Adipose tissue (tissue), 3 donors: ENCODE data around the gene TMED4. TPM values are rescaled to one million over a fixed set of nuclear protein-coding genes. Genes with fewer than 3 reads are reported as not detected.
"Not testable (repeated sequence)": the region's sequence is repeated elsewhere in the genome, so short reads cannot be mapped to it uniquely, and the experiment has no call there.

Experiments
- H3K27ac ChIP-seq: one replicate; pipeline ENCODE4 v1.5.1; 2013; ENCODE audit warnings: low read depth, low read length
- WGBS, 3 donors: extraction: QIAGEN DNeasy Blood & Tissue Kit; methylation state at CpG; one replicate each; pipeline ENCODE4 v1.1.7; 2013; 5-methylcytosine and 5-hydroxymethylcytosine counted together
- polyA plus RNA-seq, 3 donors: library from polyadenylated mRNA; stranded (reverse); fragments of 200-250 nt; gene quantifications; one replicate each; pipeline ENCODE4 v1.2.3, GENCODE V29; 2013
- donor health status: healthy with polysubstance abuse.
- donor health status: Bipolar disorder and iron deficiency.
- donor health status: healthy.

Gene TMED4
- polyA plus RNA-seq, 3 donors = 21.6 to 43.0 (median 41.1) TPM

DNA sequence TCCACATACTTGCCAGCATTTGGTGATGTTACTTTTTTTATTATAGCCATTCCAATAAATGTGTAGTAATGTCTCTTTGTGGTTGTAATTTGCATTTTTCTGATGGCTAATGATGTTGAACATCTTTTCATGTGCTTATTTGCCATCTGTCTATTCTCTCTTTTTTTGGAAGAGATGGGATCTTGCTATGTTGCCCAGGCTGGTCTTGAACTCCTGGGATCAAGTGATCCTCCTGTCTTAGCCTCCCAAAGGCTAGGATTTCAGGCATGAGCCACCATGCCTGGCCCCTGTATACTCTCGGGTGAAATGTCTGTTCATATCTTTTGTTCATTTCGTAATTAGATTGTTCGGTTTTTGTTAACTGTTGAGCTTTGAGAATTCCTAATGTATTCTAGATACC is 27.8 kb upstream of the TMED4 start:
- WGBS, 3 donors = 82 to 85% (median 84%) methylated on average over 3 of the region's 3 CpGs

DNA sequence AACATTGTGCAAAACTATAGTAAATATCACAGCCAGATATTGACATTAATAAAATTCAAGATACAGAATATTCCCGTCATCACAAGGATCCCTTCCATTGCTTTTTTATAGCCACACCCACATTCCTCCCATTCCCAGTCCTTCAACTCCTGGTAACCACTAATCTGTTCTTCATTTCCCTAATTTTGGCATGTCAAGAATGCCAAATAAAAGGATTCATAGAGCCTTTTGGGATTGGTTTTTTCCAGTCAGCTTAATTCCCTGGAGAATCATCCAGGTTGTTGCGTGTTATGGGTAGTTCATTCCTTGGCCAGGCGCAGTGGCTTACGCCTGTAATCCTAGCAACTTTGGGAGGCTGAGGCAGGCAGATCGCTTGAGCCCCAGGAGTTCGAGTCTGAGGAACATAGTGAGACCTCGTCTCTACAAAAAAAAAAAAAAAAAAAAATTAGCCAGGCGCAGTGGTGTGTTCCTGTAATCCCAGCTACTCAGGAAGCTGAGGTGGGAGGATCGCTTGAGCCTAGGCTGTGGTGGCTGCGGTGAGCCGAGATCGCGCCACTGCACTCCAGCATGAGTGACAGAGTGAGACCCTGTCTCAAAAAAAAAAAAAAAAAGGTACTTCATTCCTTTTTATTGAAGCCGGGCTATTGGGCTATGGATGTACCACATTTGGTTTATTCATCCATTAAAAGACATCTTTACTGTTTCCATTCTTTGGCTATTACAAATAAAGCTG is 27.1 kb upstream of the TMED4 start:
- H3K27ac ChIP-seq = no peak overlapping the region
- 68 to 84% (median 77%) methylated on average over 13 to 14 of the region's 14 CpGs for WGBS, 3 donors

More for the DNA sequence above, 27.8 kb upstream of the TMED4 start:
- H3K27ac ChIP-seq = no peak overlapping the region

DNA sequence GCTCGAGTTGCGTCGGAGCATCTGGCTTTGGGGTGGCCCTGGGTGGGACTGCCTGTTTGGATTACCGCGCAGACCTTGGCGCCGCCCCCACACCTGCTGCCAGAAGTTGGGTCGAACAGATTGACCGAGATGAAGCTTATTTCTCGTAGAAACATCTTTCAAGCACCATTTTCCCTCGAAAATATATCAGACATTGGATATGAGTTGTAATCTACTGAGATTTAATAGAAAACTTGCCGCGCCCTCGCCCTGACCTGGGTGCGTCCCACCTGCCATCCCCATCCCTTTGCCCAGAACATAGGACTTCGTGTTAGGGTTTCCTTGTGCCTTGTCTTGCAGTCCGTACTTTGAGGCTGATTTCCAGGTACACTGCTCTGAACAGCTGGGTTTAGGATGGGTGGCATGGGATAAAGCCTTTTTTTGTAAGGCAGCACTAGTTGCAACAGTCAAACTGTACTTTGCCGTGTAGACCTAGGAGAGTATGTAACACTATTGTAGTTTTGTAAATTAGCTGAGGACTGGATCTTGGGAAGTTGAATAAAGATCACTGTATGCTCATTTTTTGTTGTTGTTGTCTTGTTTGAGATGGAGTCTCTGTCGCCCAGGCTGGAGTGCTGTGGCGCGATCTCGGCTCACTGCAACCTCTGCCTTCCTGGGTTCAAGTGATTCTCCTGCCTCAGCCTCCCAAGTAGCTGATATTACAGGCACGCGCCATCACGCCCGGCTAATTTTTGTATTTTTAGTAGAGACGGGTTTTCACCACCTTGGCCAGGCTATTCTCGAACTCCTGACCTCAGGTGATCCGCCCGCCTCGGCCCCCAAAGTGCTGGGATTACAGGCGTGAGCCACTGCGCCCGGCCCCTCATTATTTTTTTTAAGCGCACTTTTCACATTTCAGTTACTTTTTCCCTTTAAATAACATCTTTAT is 25.4 kb upstream of the TMED4 start:
- 46 to 47% (median 47%) methylated on average over 35 of the region's 35 CpGs for WGBS, 3 donors

DNA sequence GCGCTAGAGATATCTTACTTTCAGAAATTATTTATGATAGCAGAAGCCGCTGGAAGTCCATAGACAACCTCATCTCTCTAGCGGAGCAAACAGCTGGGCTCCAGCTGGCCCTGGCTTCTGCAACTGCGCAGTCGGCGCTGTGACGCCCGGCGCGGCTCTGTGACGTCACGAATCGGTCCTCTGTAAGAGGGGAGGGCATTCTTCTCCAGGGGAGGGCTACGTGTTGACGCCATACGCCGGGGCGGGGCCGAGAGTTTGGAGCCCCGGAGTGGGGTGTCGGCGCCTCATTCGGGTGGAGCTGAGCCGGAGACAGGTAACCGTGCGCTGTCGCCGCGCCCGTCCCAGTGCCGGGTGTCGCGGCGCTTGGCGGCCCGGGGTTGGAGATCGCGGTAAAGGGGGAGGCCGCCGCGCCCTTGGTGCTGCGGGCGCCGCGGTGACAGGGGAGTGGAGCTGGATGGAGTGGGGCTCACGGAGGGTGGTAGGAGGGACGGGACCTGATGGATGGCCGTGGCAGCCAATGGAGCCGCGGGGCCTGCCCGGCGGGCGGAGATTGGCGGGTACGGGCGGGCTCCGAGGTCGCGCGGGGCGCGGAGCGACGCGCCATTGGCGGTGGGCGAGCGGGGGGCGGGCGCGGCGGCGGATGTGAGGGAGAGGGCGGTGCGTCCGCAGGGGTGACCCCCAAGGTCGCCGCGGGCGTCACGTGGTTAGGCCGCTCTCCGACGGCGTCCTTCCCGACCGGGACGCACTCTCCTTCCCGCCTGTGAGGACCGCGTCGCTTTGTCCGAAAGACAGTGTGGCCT is 24.5 kb upstream of the TMED4 start, which contains the start of gene OGDH:
Gene OGDH (plus strand): TSS at position 287 of the 800 bp plus-strand sequence. CDS start 17,717 bp downstream, outside the sequence.
- H3K27ac ChIP-seq = no peak within 1 kb of the TSS
- WGBS, 3 donors = 0 to 1% (median 0%) methylated on average over 79 to 92 of the region's 93 CpGs

More for the DNA sequence above, 25.4 kb upstream of the TMED4 start:
- no peak overlapping the region for H3K27ac ChIP-seq

DNA sequence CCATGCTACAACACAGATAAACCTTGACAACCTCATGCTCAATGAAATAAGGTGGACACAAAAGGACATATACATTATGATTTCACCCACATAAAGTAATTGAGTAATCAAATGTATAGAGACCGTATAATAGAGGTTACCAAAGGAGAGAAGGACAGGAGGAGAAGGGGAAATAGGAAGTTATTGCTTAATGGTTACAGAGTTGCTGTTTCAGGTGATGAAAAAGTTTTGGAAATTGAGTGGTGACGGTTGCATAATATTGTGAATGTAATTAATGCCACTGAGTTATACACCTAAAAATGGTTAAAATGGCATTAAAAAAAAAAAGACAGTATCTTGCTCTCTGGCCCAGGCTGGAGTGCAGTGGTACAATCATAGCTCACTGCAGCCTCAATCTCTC is 22.9 kb upstream of the TMED4 start:
- WGBS, 3 donors = 53 to 87% (median 58%) methylated on average over 2 of the region's 2 CpGs
- H3K27ac ChIP-seq = no peak overlapping the region

DNA sequence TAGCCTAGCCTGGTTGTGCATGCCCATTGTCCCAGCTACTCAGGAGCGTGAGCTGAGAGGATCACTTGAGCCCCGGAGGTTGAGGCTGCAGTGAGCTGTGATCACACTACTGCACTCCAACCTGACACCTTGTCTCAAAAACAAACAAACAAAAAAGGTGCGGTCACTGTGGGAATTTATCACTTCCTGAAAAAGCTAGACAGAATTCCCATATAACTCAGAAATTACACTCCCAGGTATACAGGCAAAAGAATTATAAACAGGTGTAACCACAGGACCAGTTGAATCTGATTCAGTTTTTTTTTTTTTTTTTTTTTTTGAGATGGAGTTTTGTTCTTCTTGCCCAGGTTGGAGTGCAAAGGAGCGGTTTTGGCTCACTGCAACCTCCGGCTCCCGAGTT is 21.2 kb upstream of the TMED4 start:
- no peak overlapping the region for H3K27ac ChIP-seq
- 71 to 82% (median 73%) methylated on average over 6 of the region's 6 CpGs for WGBS, 3 donors

DNA sequence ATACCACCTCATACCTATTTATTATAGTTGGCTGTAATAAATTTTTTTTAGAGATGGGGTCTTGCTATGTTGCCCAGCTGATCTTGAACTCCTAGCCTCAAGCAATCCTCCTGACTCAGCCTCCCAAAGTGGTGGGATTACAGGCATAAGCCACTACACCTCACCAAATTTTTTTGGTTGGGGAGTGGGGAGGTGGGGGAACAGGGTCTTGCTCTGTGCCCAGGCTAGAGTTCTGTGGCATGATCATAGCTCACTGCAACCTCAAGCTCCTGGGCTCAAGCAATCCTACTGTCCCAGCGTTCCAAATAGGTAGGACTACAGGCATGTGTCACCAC is 20.5 kb upstream of the TMED4 start:
- 56 to 83% (median 75%) methylated on average over 1 of the region's 1 CpG for WGBS, 3 donors
- H3K27ac ChIP-seq = no peak overlapping the region

DNA sequence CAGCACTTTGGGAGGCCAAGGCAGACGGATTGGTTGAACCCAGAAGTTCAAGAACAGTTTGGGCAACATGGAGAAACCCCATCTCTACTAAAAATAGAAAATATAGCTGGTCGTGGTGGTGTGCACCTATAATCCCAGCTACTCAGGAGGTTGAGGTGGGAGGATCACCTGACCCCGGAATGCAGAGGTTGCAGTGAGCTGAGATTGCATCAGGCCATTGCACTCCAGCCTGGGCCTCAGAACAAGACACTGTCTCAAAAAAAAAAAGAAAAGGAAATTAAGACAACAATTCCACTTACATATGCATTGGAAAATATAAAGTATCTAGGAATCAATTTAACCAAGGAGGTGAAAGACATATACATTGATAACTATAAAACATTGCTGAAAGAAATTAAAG is 17.2 kb upstream of the TMED4 start:
- no peak overlapping the region for H3K27ac ChIP-seq
- WGBS, 3 donors = 69 to 75% (median 70%) methylated on average over 3 of the region's 3 CpGs

DNA sequence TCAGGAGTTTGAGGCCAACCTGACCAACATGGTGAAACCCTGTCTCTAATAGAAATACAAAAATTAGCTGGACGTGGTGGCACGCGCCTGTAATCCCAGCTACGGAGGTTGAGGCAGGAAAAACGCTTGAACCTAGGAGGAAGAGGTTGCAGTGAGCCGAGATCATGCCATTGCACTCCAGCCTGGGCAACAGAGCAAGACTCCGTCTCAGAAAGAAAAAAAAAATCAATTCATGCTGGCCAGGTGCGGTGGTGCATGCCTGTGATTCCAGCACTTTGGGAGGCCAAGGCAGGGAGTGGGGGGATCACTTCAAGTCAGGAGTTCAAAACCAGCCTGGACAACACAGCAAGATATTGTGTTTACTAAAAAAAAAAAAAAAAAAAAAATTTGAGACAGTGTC is 15.2 kb upstream of the TMED4 start:
- not testable (repeated sequence) for H3K27ac ChIP-seq
- 90 to 94% (median 91%) methylated on average over 8 of the region's 8 CpGs for WGBS, 3 donors

DNA sequence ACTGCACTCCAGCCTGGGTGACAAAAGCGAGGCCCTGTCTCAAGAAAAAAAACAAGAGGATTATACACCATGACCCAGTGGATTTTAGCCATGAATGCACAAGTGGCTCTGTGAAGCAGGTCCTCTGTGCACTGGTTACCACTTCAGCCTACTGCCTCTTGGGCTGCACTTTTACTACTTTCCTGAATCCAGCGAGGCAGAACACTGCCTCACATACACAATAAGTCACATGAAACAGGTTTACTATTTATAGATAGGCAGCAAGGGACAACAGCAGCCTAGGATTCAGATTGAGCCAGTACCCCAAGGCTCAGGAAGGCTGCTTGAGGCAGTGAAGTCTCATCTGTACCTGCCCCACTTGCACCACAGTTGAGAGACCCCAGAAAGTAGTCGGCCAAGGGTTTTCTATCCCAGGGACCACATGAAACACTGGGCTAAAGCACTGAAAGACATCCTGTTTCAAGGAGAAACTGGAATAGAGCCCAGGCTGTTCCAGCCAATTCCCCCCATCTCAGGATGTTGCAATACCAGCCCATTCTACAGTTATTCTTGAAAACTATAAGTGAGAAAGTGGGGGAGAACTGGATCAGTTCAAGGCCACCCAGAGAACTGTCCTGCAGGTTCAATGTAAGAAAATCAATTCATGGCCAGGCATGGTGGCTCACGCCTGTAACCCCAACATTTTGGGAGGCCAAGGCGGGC is 14.1 kb upstream of the TMED4 start:
- WGBS, 3 donors = 74 to 80% (median 75%) methylated on average over 5 of the region's 5 CpGs
- H3K27ac ChIP-seq = no peak overlapping the region

DNA sequence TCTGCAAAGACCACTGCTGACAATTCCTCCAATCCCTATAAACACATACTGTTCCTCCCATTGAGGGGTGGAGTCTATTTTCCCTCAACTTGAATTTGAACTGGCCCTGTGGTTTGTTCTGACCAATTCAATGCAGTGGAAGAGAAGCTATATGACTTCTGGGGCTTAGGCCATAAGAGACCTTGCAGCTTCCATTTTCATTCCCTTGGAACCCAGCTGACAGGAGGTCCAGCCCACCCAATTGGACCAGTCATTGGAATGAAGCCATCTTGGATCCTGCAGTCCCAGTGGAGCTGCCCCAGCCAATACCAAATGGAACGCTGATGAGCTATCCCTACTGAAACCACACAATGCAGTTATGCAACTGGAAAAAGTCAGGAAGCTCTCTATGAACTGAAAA is 8.9 kb upstream of the TMED4 start:
- 74 to 100% (median 77%) methylated on average over 1 of the region's 1 CpG for WGBS, 3 donors
- no peak overlapping the region for H3K27ac ChIP-seq

DNA sequence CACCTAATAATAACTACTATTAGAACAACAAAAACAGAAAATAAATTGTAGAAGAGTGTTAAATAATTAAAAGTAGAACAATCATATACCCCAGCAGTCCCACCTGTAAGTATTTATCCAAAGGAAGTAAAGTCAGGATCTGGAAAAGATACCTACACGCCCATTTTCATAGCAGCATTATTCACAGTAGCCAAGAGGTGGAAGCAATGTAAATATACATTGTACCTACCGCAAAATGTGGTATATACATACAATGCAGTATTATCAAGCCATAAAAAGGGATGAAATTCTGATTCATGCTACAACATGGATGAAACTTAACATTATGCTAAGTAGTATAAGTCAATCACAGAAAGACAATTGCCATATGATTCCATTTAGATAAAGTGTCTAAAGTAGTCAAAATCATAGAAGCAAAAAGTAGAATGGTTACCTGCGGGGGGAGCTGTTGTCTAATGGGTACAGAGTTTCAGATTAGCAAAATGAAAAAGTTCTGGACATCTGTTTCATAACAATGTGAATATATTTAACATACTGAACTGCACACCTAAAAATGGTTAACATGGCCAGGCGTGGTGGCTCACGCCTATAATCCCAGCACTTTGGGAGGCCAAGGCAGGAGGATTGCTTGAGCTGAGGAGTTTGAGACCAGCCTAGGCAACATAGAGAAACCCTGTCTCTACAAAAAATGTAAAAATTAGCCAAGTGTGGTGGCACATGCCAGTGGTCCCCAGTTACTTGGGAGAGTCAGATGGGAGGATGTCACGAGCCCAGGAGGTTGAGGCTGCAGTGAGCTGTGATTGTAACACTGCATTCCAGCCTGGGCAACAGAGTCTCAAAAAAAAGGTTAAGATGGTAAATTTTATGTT is 6.0 kb upstream of the TMED4 start:
- H3K27ac ChIP-seq = no peak overlapping the region
- WGBS, 3 donors = 19 to 27% (median 25%) methylated on average over 6 of the region's 6 CpGs

DNA sequence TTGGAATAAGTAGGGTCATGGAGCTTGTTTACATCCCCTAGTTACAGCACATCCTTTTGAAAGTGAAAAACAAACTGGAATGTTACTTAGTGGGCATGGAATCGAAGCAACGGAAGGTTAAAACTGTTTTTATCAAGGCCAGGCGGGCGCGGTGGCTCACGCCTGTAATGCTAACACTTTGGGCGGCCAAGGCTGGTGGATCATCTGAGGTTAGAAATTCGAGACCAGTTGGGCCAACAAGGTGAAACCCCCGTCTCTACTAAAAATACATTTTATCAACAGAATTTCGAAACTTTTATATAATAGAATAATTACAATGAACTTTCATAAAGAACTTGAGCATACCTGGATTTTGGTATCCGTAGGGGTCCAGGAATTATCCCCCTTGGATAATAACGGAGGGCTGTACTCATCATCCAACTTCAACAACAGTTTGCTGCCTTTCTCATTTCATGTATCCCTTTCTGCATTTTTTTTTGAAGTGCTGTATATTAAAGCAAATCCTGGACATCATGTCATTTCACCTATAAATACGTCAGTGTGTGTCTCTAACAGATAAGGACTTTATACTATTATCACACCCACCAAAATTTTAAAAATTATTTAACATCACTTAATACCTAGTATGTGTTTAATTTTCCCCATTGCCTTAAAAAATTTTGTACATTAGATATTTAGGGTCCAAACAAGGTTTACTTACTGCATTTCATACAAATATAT is 1.3 kb upstream of the TMED4 start:
- WGBS, 3 donors = 81 to 91% (median 90%) methylated on average over 13 of the region's 13 CpGs
- no peak overlapping the region for H3K27ac ChIP-seq

DNA sequence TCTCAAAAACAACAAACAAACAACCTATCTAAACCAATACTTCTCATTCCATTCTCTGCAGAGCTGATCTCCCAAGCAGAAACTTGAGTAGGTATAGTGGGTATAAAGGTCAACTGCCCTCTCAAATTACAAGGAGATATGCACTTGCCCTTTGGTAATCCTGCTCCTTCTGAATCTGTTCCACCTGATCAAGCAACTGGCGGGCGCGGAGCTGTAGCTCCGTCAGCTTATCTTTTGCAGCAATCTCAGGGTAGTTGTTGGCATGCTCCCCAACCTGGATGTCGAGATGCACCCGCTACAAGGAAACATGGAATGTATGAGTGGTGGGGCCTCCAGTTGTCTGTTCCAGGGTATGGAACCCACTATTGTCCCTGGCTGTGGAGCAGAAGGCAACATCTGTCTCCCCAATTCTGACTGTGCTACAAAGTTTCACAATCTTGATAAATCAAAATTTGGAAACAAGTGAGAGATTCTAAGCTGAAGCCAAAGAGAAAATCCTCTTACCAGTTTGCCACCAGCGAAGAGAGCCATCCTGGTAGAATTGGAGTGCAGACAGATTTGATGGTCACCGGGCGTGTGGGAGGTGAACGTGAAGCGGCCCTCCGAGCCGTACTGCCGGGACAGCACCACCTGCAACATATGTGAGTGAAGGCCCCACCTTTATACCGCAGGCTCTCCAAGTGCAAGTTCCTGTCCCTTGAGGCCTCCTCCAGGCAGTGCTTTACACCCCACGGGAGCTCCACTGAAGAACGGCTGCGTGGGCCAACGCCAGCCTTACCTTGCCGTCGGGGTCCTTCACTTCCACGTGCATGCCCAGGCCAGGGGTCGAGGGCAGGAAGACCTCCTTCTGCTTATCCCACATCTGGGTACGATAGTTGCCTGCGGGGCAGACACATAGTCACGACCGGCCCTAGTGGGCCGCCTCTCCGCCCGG is 819 bp downstream of the TMED4 start:
- H3K27ac ChIP-seq = no peak overlapping the region
- 8 to 21% (median 18%) methylated on average over 29 to 30 of the region's 30 CpGs for WGBS, 3 donors

DNA sequence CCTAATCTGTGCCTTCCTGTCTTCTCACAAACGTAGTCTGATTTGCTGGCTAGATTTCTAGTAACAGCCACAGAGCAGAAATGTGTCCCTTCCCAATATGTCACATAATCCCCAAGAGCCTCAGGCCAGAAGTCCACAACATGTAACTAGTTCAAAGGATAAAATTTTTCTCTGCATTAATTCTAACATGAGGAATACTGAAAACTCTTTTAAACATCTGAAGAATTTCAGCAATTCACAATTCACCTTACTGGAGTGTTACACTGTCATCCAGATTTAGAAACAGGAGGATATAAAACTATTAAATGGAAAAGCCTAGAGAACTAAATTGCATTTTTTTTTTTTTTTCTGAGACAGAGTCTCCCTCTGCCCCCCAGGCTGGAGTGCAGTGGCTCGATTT is 5.8 kb downstream of the TMED4 start:
- no peak overlapping the region for H3K27ac ChIP-seq
- WGBS, 3 donors = 67 to 80% (median 78%) methylated on average over 2 of the region's 2 CpGs

DNA sequence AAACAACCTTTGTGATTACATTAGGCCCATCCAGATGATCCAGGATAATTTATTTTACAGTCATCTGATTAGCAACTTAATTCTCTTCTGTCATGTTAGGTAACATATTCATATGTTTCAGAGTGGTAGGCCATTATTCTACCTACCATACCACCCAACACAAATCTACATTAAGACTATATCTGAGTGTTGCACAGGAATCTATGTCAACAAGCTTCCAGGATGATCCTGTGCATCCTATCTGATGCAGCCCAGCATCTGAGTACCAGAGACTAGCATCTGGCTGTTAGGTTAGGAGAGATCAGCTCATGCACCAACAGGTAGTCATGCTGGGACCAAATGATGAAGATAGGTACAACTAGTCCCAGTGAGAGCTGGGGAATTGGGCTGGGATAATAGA is 7.0 kb downstream of the TMED4 start:
- H3K27ac ChIP-seq = no peak overlapping the region
